B cell (primary cell): ENCODE measurements around the gene ESRRA.

Experiments used
- CTCF ChIP-seq: fragments of 200-600 bp; IDR thresholded peaks from one replicate; pipeline ENCODE4 v1.8.0; 2022; ENCODE audit warnings: antibody characterized with exemption, mild to moderate bottlenecking
- EZH2 ChIP-seq: IDR thresholded peaks from 2 replicates; pipeline ENCODE4 v1.6.1; 2012; ENCODE audit warnings: borderline replicate concordance, low read depth, mild to moderate bottlenecking, moderate library complexity, low read length; ENCODE audit not compliant: insufficient read depth, poor library complexity, severe bottlenecking

- no peak for TF ChIP-seq CTCF
- TF ChIP-seq EZH2, result no peak
These were observed 59.1 kb downstream of the ESRRA start for GRCh38 chr11:64364435-64364834.
